ENCODE measurements around the gene TMEM25.

DNA sequence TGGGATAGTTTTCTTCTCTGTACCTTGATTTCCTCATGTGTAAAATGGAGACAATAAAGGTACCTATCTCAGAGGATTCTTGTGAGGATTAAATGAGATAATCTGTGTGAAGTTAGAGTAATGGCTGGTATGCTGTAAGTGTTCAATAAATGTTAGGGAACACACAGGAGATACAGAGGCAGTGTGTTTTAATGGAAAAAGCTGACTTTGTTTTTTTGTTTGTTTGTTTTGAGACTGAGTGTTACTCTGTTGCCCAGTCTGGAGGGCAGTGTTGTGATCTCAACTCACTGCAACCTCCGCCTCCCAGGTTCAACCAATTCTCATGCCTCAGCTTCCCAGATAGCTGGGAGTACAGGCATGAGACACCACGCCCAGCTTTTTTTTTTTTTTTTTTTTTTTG, 38.7 kb downstream of the TMEM25 start:
- no peak for TF ChIP-seq CTCF (conservative IDR thresholded peaks at IDR 0.05 in 1 of 2, IDR thresholded peaks at IDR 0.05 in 1 of 2; ENCODE audit: low read depth in 1 of 2, low read length in 2 of 2)
- TF ChIP-seq EZH2 (IDR thresholded peaks at IDR 0.05; ENCODE audit: low read length, missing control alignments) = no peak
